ENCODE measurements around the gene IGF1R.

GRCh38 chr15:98754657-98755022 is 106.3 kb downstream of the IGF1R start:
- TF ChIP-seq CTCF (IDR thresholded peaks at IDR 0.05) (no peak), POLR2A (IDR thresholded peaks at IDR 0.05) (no peak)
